ENCODE data around the gene SVEP1. TPM values are rescaled to one million over a fixed set of nuclear protein-coding genes. Genes with fewer than 3 reads are reported as not detected.

SVEP1 gene
- total RNA-seq, 1 experiment from 2014 or later = 21.9 TPM

GRCh38 chr9:110561826-110562225, 17.7 kb downstream of the SVEP1 start:
- no peak for DNase-seq (ENCODE audit: unreplicated experiment)

GRCh38 chr9:110559869-110560268, 19.7 kb downstream of the SVEP1 start:
- intact Hi-C loops (cut with micrococcal nuclease) = no loop called here
- TF ChIP-seq CTCF (IDR thresholded peaks at IDR 0.05; ENCODE audit: unreplicated experiment) = no peak
- POLR2A ChIA-PET = interaction anchor here (1.2 to 1.5 kb wide), 2 partner anchors 18 to 20 kb away, joined by 3 to 8 read pairs; partner anchors contain the start of gene SVEP1

More at GRCh38 chr9:110561826-110562225, 17.7 kb downstream of the SVEP1 start:
- no peak overlapping the region for H3K4me3 Mint-ChIP-seq (ENCODE audit: unreplicated experiment)
- no peaks in the 10 kb centered on the region for H3K27me3 Mint-ChIP-seq (ENCODE audit: insufficient read depth, unreplicated experiment)
- ChIA-PET POLR2A (interaction anchor here (0.7 to 1.5 kb wide), 2 partner anchors 13 to 650 kb away, joined by 3 to 6 read pairs; no protein-coding TSS in a partner anchor), CTCF (no interaction called here)
- no peak for TF ChIP-seq CTCF (IDR thresholded peaks at IDR 0.05; ENCODE audit: unreplicated experiment)
- H3K36me3 Mint-ChIP-seq (ENCODE audit: insufficient read depth, unreplicated experiment) = peaks cover 13% of the 10 kb centered on the region
- H3K27ac Mint-ChIP-seq (ENCODE audit: low read depth, unreplicated experiment) = no peak overlapping the region
- no TSS peak for BruUV-seq (replicated peaks)
- intact Hi-C loops (cut with micrococcal nuclease) = no loop called here
- peaks cover 12% of the 10 kb centered on the region for H3K4me1 Mint-ChIP-seq (ENCODE audit: insufficient read depth, unreplicated experiment)
- peaks cover 8% of the 10 kb centered on the region for H3K9me3 Mint-ChIP-seq (ENCODE audit: unreplicated experiment)

GRCh38 chr9:110555551-110556331, 23.8 kb downstream of the SVEP1 start:
- no peak for TF ChIP-seq CTCF (IDR thresholded peaks at IDR 0.05; ENCODE audit: unreplicated experiment)

More at GRCh38 chr9:110559869-110560268, 19.7 kb downstream of the SVEP1 start:
- DNase-seq (ENCODE audit: unreplicated experiment) = no peak
- Mint-ChIP-seq H3K4me3 (ENCODE audit: unreplicated experiment) (no peak overlapping the region), H3K27ac (ENCODE audit: low read depth, unreplicated experiment) (no peak overlapping the region), H3K4me1 (ENCODE audit: insufficient read depth, unreplicated experiment) (peaks cover 27% of the 10 kb centered on the region), H3K27me3 (ENCODE audit: insufficient read depth, unreplicated experiment) (no peaks in the 10 kb centered on the region), H3K36me3 (ENCODE audit: insufficient read depth, unreplicated experiment) (peaks cover 13% of the 10 kb centered on the region), H3K9me3 (ENCODE audit: unreplicated experiment) (peaks cover 8% of the 10 kb centered on the region)
- CTCF ChIA-PET = interaction anchor here (1.4 kb wide), 1 partner anchor 64 kb away, joined by 3 read pairs; no protein-coding TSS in a partner anchor
- no TSS peak for BruUV-seq (replicated peaks)

GRCh38 chr9:110546411-110546871, 33.1 kb downstream of the SVEP1 start:
- no peak for TF ChIP-seq CTCF (IDR thresholded peaks at IDR 0.05; ENCODE audit: unreplicated experiment)
- ChIA-PET CTCF (interaction anchor here (1.0 kb wide), 1 partner anchor 77 kb away, joined by 3 read pairs; no protein-coding TSS in a partner anchor), POLR2A (interaction anchor here (2.2 kb wide), 1 partner anchor 10 kb away, joined by 8 read pairs; no protein-coding TSS in a partner anchor)
- no peaks in the 10 kb centered on the region for H3K9me3 Mint-ChIP-seq (ENCODE audit: unreplicated experiment)
- no peaks in the 10 kb centered on the region for H3K4me1 Mint-ChIP-seq (ENCODE audit: insufficient read depth, unreplicated experiment)
- no peaks in the 10 kb centered on the region for H3K27me3 Mint-ChIP-seq (ENCODE audit: insufficient read depth, unreplicated experiment)
- H3K4me3 Mint-ChIP-seq (ENCODE audit: unreplicated experiment) = no peak overlapping the region
- intact Hi-C loops (cut with micrococcal nuclease) = no loop called here
- H3K36me3 Mint-ChIP-seq (ENCODE audit: insufficient read depth, unreplicated experiment) = no peaks in the 10 kb centered on the region
- DNase-seq (ENCODE audit: unreplicated experiment) = no peak
- H3K27ac Mint-ChIP-seq (ENCODE audit: low read depth, unreplicated experiment) = no peak overlapping the region
- no TSS peak for BruUV-seq (replicated peaks)

More at GRCh38 chr9:110555551-110556331, 23.8 kb downstream of the SVEP1 start:
- Mint-ChIP-seq H3K4me3 (ENCODE audit: unreplicated experiment) (peak overlapping the region; percentile 19), H3K9me3 (ENCODE audit: unreplicated experiment) (peaks cover 2% of the 10 kb centered on the region), H3K27me3 (ENCODE audit: insufficient read depth, unreplicated experiment) (no peaks in the 10 kb centered on the region), H3K36me3 (ENCODE audit: insufficient read depth, unreplicated experiment) (no peaks in the 10 kb centered on the region), H3K27ac (ENCODE audit: low read depth, unreplicated experiment) (peak overlapping the region; percentile 59), H3K4me1 (ENCODE audit: insufficient read depth, unreplicated experiment) (peaks cover 29% of the 10 kb centered on the region)
- intact Hi-C loops (cut with micrococcal nuclease) = no loop called here
- ChIA-PET POLR2A (interaction anchor here (0.6 to 3.1 kb wide), 13 partner anchors 8 to 881 kb away, joined by 3 to 26 read pairs (median 7); partner anchors contain the start of gene SVEP1), CTCF (interaction anchor here (1.0 to 1.1 kb wide), 3 partner anchors 18 to 124 kb away, joined by 3 to 4 read pairs (median 3); partner anchors contain the start of gene SVEP1)
- BruUV-seq (replicated peaks) = no TSS peak
- DNase-seq (ENCODE audit: unreplicated experiment) = peak; percentile 82

Measured in MCF 10A (cell line).